HepG2 (cell line): ENCODE results near the gene SPINK8. TPM values are rescaled to one million over a fixed set of nuclear protein-coding genes. Genes with fewer than 3 reads are reported as not detected.

Source experiments
- ATAC-seq: fragments of 200-7000 bp; cut with Tn5 transposase; 3 replicates; pipeline ENCODE4 v1.9.1; 2020; ENCODE audit warnings: mild to moderate bottlenecking, moderate library complexity
- BruUV-seq: library from RNA; stranded (reverse); fragments of 400-500 nt; replicated peaks from 2 replicates; lab custom pipeline; 2021; lab: Mats Ljungman, UMichigan
- CTCF ChIA-PET: fragments of 300-600 bp; formaldehyde crosslinking; extraction: SDS; loops from one replicate; lab custom pipeline; 2021; ENCODE audit warnings: low total read pairs, inconsistent platforms, low intra/inter-chr PET ratio; lab: Yijun Ruan, JAX
- POLR2A ChIA-PET: fragments of 350-600 bp; sonication (Branson Sonifier 250); formaldehyde crosslinking; loops from one replicate; lab custom pipeline; 2020; ENCODE audit warnings: antibody characterized with exemption, inconsistent platforms; lab: Yijun Ruan, JAX
- DNase-seq: peaks from one replicate; pipeline ENCODE4 v3.0.0-alpha.2; 2015; ENCODE audit warnings: low spot score
- FAIRE-seq: peaks from 3 replicates; lab custom pipeline; 2011; peaks lifted over from hg19 to GRCh38; lab: Jason Lieb, UNC
- H2AFZ ChIP-seq: one replicate; pipeline ENCODE4 v1.6.1; 2011; ENCODE audit warnings: low read length, inconsistent platforms
- H3K27ac ChIP-seq: fragments of 300-600 bp; 3 replicates; pipeline ENCODE4 v1.8.0; 2011; ENCODE audit warnings: mixed run types, mild to moderate bottlenecking, mixed read lengths, low read length, inconsistent platforms; ENCODE audit not compliant: insufficient read depth; ENCODE audit errors: extremely low read length
- H3K27me3 ChIP-seq, 2 experiments: fragments of 200-600 bp in 1 of 2; 2 replicates in 1 of 2; 3 replicates in 1 of 2; pipeline versions ENCODE4 v1.6.0 to v1.8.0; 2011; ENCODE audit warnings: low read length in 2 of 2, mild to moderate bottlenecking in 2 of 2, moderate library complexity in 2 of 2, inconsistent platforms in 1 of 2; ENCODE audit not compliant: insufficient read depth in 2 of 2, control insufficient read depth in 1 of 2
- H3K36me3 ChIP-seq, 2 experiments: fragments of 200-600 bp in 1 of 2; replicated peaks in 1 of 2; 2 replicates in 1 of 2; 3 replicates in 1 of 2; pipeline versions ENCODE4 v1.5.1 to v1.8.0; 2011; ENCODE audit warnings: low read length in 2 of 2, inconsistent platforms in 1 of 2; ENCODE audit not compliant: insufficient read depth in 2 of 2, control insufficient read depth in 1 of 2
- H3K4me1 ChIP-seq: 2 replicates; pipeline ENCODE4 v1.5.1; 2012; ENCODE audit warnings: low read length, inconsistent platforms; ENCODE audit not compliant: insufficient read depth
- H3K4me2 ChIP-seq: 2 replicates; pipeline ENCODE4 v1.6.0; 2011; ENCODE audit warnings: low read depth, low read length, inconsistent platforms
- H3K4me3 ChIP-seq, 3 experiments: fragments of 200-600 bp in 1 of 3; sonication (generic), shearing (Covaris generic) in 1 of 3; replicated peaks in 1 of 3; 2 replicates each; pipeline ENCODE4 v1.5.1; 2011 to 2016; ENCODE audit warnings: low read length in 3 of 3, inconsistent platforms in 2 of 3, low read depth in 2 of 3, mild to moderate bottlenecking in 2 of 3, control low read depth in 1 of 3, mixed read lengths in 1 of 3; ENCODE audit not compliant: insufficient read depth in 1 of 3
- H3K79me2 ChIP-seq: one replicate; pipeline ENCODE4 v1.6.1; 2011; ENCODE audit warnings: low read length, inconsistent platforms; ENCODE audit not compliant: insufficient read depth
- H3K9ac ChIP-seq: 2 replicates; pipeline ENCODE4 v1.6.0; 2011; ENCODE audit warnings: mild to moderate bottlenecking, low read depth, low read length, inconsistent platforms; ENCODE audit not compliant: insufficient read depth
- H3K9me3 ChIP-seq: 2 replicates; pipeline ENCODE4 v1.5.1; 2012; ENCODE audit warnings: mild to moderate bottlenecking, low read length
- H4K20me1 ChIP-seq: 2 replicates; pipeline ENCODE4 v1.6.0; 2011; ENCODE audit warnings: inconsistent platforms, mild to moderate bottlenecking, low read length, moderate library complexity; ENCODE audit not compliant: insufficient read depth
- FIP1L1 ChIP-seq: fragments of 200-400 bp; formaldehyde crosslinking; IDR thresholded peaks from 2 replicates; pipeline ENCODE4 v1.6.1; 2018; ENCODE audit warnings: low read depth, mild to moderate bottlenecking, low read length, moderate library complexity, borderline replicate concordance; ENCODE audit not compliant: insufficient read depth
- KLF9 ChIP-seq: IDR thresholded peaks from 2 replicates; pipeline ENCODE4 v1.6.1; 2016; ENCODE audit warnings: low read depth
- MXI1 ChIP-seq: IDR thresholded peaks from 3 replicates; pipeline ENCODE4 v1.6.1; 2012; ENCODE audit warnings: low read depth, low read length, inconsistent platforms, borderline replicate concordance
- NFYB ChIP-seq: sonication (generic); formaldehyde crosslinking; IDR thresholded peaks from 2 replicates; pipeline ENCODE4 v1.4.0; 2020; ENCODE audit warnings: missing genetic modification reagents
- NPAS2 ChIP-seq: sonication (generic); formaldehyde crosslinking; IDR thresholded peaks from 2 replicates; pipeline ENCODE4 v1.8.0; 2022; ENCODE audit warnings: mild to moderate bottlenecking, missing genetic modification reagents, borderline replicate concordance
- NR2F1 ChIP-seq, 2 experiments: fragments of 450-650 bp in 1 of 2; formaldehyde crosslinking in 1 of 2; IDR thresholded peaks; 2 replicates each; pipeline versions ENCODE4 v1.5.0 to v1.6.1; 2016 to 2020; ENCODE audit warnings: mild to moderate bottlenecking in 1 of 2, missing compliant biosample characterization in 1 of 2, missing genetic modification reagents in 1 of 2, moderate library complexity in 1 of 2
- REL ChIP-seq: sonication (generic); formaldehyde crosslinking; conservative IDR thresholded peaks from 2 replicates; pipeline ENCODE4 v1.8.0; 2022; ENCODE audit warnings: mild to moderate bottlenecking, missing genetic modification reagents, moderate library complexity
- REPIN1 ChIP-seq: sonication (generic); formaldehyde crosslinking; IDR thresholded peaks from 2 replicates; pipeline ENCODE4 v1.8.0; 2022; ENCODE audit warnings: missing genetic modification reagents, low read depth, mild to moderate bottlenecking, borderline replicate concordance
- REXO4 ChIP-seq: sonication (generic); formaldehyde crosslinking; IDR thresholded peaks from 2 replicates; pipeline ENCODE4 v1.8.0; 2022; ENCODE audit warnings: missing genetic modification reagents, mild to moderate bottlenecking, borderline replicate concordance
- TEAD3 ChIP-seq: optimal IDR thresholded peaks from 2 replicates; pipeline ENCODE3; 2016; ENCODE audit warnings: borderline replicate concordance
- TEF ChIP-seq: sonication (generic); formaldehyde crosslinking; IDR thresholded peaks from 2 replicates; pipeline ENCODE4 v1.5.0; 2020; ENCODE audit warnings: missing genetic modification reagents
- ZFP36L2 ChIP-seq: sonication (generic); formaldehyde crosslinking; IDR thresholded peaks from 2 replicates; pipeline ENCODE4 v1.4.0; 2020; ENCODE audit warnings: missing genetic modification reagents
- ZNF484 ChIP-seq: sonication (generic); formaldehyde crosslinking; IDR thresholded peaks from 2 replicates; pipeline ENCODE4 v1.5.1; 2020; ENCODE audit warnings: mild to moderate bottlenecking, low read depth, missing genetic modification reagents, borderline replicate concordance
- ZNF510 ChIP-seq: sonication (generic); formaldehyde crosslinking; IDR thresholded peaks from 2 replicates; pipeline ENCODE4 v1.4.0; 2020; ENCODE audit warnings: low read depth, mild to moderate bottlenecking, missing genetic modification reagents
- ZNF577 ChIP-seq: sonication (generic); formaldehyde crosslinking; IDR thresholded peaks from 2 replicates; pipeline ENCODE4 v1.4.0; 2020; ENCODE audit warnings: mild to moderate bottlenecking, low read depth, missing genetic modification reagents, borderline replicate concordance
- ZNF841 ChIP-seq: sonication (generic); formaldehyde crosslinking; IDR thresholded peaks from 2 replicates; pipeline ENCODE4 v1.8.1; 2023; ENCODE audit warnings: missing genetic modification reagents, borderline replicate concordance
- WGBS: methylation state at CpG from one replicate; pipeline ENCODE4 v1.1.6; 2017; ENCODE audit warnings: low lambda C conversion rate; 5-methylcytosine and 5-hydroxymethylcytosine counted together
- in situ Hi-C: cut with HindIII; loops from 2 replicates; pipeline ENCODE4 v1.10.0; 2017; ENCODE audit warnings: low pct_unique_long_range_greater_than_20kb; ENCODE audit not compliant: extremely low pct_ligation_motif_present
- intact Hi-C: fragments of 100-400 bp; cut with micrococcal nuclease; formaldehyde crosslinking; loops from one replicate; pipeline ENCODE4 v1.10.0; 2022; ENCODE audit not compliant: unreplicated experiment
- polyA plus RNA-seq, 8 experiments: library from polyadenylated mRNA; depleted of rRNA in 3 of 8; stranded (reverse) in 7 of 8; unstranded in 1 of 8; fragments of >200 nt; fragmentation: Illumina TruSeq in 4 of 8; extraction: Trizol in 4 of 8; gene quantifications; 2 replicates each; pipeline versions ENCODE4 v1.2.1 to v1.2.3, GENCODE V29; 2011 to 2016; ENCODE audit warnings: low read depth in 4 of 8, missing spikeins in 1 of 8, mixed read lengths in 1 of 8; ENCODE audit not compliant: insufficient read depth in 1 of 8
- total RNA-seq, 5 experiments: library from RNA; depleted of rRNA; stranded (reverse); fragments of >200 nt; fragmentation: Illumina TruSeq; extraction: Trizol; gene quantifications; 2 replicates each; pipeline ENCODE4 v1.2.3, GENCODE V29; 2016; ENCODE audit warnings: low read depth in 1 of 5
- TF ChIP-seq, protein P1 (sequence below): sonication (generic); formaldehyde crosslinking; IDR thresholded peaks from 2 replicates; pipeline ENCODE4 v1.5.0; 2020; ENCODE audit warnings: missing genetic modification reagents
- TF ChIP-seq, protein P2 (sequence below): sonication (generic); formaldehyde crosslinking; IDR thresholded peaks from 2 replicates; pipeline ENCODE4 v1.4.0; 2020; ENCODE audit warnings: low read depth, mild to moderate bottlenecking, missing genetic modification reagents
- TF ChIP-seq, protein P3 (sequence below): sonication (generic); formaldehyde crosslinking; conservative IDR thresholded peaks from 2 replicates; pipeline ENCODE4 v1.8.0; 2022; ENCODE audit warnings: low read depth, missing genetic modification reagents

The SPINK8 gene
- total and polyA plus RNA-seq, 2 of the 13 experiments (the other 11 are each of a cell fraction or from before 2014, with no cell fraction given): not detected

GRCh38 chr3:48338635-48339034 is 5.2 kb upstream of the SPINK8 start:
- H2AFZ ChIP-seq: no peak overlapping the region
- intact Hi-C loops: loop anchor here (1.0 kb wide), 1 partner anchor 18 kb away; no protein-coding TSS in a partner anchor
- H3K9ac ChIP-seq: no peak overlapping the region
- in situ Hi-C loops: no loop called here
- POLR2A ChIA-PET: no interaction called here
- CTCF ChIA-PET: no interaction called here
- H3K36me3 ChIP-seq: no peaks in the 10 kb centered on the region
- TF ChIP-seq ZNF510 (CRISPR knock-in tag) (no peak), REPIN1 (no peak), ZFP36L2 (CRISPR knock-in tag) (no peak), FIP1L1 (no peak), NFYB (CRISPR knock-in tag) (no peak), NPAS2 (CRISPR knock-in tag) (no peak), ZNF841 (CRISPR knock-in tag) (no peak), TEF (CRISPR knock-in tag) (no peak), TEAD3 (CRISPR knock-in tag) (no peak), REL (CRISPR knock-in tag) (no peak), ZNF484 (CRISPR knock-in tag) (no peak), NR2F1 (CRISPR knock-in tag; IDR thresholded peaks at IDR 0.05) (no peak), ZNF577 (CRISPR knock-in tag) (no peak), REXO4 (CRISPR knock-in tag) (no peak), MXI1 (no peak), KLF9 (CRISPR knock-in tag) (no peak)
- TF ChIP-seq, protein P1, sequence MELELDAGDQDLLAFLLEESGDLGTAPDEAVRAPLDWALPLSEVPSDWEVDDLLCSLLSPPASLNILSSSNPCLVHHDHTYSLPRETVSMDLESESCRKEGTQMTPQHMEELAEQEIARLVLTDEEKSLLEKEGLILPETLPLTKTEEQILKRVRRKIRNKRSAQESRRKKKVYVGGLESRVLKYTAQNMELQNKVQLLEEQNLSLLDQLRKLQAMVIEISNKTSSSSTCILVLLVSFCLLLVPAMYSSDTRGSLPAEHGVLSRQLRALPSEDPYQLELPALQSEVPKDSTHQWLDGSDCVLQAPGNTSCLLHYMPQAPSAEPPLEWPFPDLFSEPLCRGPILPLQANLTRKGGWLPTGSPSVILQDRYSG (CRISPR knock-in tag): no peak
- TF ChIP-seq, protein P2, sequence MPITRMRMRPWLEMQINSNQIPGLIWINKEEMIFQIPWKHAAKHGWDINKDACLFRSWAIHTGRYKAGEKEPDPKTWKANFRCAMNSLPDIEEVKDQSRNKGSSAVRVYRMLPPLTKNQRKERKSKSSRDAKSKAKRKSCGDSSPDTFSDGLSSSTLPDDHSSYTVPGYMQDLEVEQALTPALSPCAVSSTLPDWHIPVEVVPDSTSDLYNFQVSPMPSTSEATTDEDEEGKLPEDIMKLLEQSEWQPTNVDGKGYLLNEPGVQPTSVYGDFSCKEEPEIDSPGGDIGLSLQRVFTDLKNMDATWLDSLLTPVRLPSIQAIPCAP (CRISPR knock-in tag): no peak
- TF ChIP-seq, protein P3, sequence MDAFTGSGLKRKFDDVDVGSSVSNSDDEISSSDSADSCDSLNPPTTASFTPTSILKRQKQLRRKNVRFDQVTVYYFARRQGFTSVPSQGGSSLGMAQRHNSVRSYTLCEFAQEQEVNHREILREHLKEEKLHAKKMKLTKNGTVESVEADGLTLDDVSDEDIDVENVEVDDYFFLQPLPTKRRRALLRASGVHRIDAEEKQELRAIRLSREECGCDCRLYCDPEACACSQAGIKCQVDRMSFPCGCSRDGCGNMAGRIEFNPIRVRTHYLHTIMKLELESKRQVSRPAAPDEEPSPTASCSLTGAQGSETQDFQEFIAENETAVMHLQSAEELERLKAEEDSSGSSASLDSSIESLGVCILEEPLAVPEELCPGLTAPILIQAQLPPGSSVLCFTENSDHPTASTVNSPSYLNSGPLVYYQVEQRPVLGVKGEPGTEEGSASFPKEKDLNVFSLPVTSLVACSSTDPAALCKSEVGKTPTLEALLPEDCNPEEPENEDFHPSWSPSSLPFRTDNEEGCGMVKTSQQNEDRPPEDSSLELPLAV (CRISPR knock-in tag): no peak
- H3K27ac ChIP-seq: no peak overlapping the region
- H3K9me3 ChIP-seq: no peaks in the 10 kb centered on the region
- H3K4me1 ChIP-seq: no peaks in the 10 kb centered on the region
- FAIRE-seq (no peak), ATAC-seq (no peak), DNase-seq (no peak)
- peaks cover 0 to 14% of the 10 kb centered on the region in 2 experiments; a peak in 2 of 5 replicates for H3K27me3 ChIP-seq
- no TSS peak for BruUV-seq
- no peaks in the 10 kb centered on the region for H3K79me2 ChIP-seq
- no peak overlapping the region for H3K4me3 ChIP-seq
- H4K20me1 ChIP-seq: no peaks in the 10 kb centered on the region
- H3K4me2 ChIP-seq: no peak overlapping the region
- WGBS: 36% methylated on average over 4 of the region's 4 CpGs
